Measurements from ENCODE around the gene SLC27A2.
"Not testable (repeated sequence)": the region's sequence is repeated elsewhere in the genome, so short reads cannot be mapped to it uniquely, and the experiment has no call there.

Gene SLC27A2

DNA sequence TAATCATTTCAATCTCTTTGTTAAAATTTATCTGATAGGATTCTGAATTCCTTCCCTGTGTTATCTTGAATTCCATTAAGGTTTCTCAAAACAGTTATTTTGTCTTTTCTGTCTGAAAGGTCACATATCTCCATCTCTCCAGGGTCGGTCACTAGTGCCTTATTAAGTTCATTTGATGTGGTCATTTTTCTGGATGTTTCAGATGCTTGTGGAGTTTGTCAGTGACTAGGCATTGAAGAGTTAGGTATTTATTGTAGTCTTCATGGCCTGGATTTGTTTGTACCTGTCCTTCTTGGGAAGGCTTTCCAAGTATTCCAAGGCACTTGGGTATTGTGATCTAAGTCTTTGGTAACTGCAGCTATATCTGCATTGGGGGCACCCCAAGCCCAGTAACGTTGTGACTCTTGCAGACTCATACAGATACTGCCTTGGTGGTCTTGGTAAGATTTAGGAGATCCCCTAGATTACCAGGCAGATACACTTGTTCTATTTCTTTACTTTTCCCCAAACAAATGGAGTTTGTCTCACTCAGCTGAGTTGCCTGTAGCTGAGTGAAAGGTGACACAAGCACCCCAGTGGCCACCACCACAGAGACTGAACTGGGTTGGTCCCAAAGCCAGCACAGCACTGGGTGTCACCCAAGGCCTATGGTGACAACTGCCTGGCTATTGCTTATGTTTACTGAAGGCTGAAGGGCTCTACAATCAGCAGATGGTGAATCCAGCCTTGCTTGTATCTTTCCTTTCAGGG lies 18.9 kb upstream of the SLC27A2 start:
- DNase-seq (ENCODE audit: low read depth) = no peak
- H3K4me3 ChIP-seq (ENCODE audit: low read depth, low read length) = no peak overlapping the region

DNA sequence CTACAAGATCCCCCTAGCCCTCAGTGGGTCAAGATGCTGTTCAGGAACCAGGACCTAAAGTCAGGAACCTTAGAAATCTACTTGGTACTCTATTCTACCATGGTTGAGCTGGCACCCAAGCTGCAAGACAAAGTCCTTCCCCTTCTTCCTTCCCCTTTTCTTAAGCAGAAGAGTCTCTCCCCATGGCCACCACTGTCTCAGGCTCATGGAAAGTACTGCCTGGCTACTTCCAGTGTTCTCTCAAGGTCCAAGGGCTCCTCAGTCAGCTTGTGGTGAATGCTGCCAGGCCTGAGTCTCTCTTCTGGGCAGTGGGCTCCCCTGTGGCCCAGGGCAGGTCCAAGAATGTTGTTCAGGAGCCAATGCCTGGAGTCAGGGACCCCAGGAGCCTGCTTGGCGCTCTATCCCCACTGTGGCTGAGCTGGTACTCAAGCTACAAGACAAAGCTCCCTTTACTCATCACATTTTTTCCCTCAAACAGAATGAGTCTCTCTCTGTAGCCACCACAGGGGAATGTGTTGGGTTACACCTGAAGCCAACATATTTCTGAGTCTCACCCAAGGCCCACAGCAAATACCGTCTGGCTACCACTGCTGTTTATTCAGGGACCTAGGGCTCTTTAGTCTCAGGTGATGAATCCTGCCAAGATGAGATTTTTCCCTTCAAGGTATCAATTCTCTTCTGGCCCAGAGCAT lies 18.1 kb upstream of the SLC27A2 start:
- no peak overlapping the region for H3K4me3 ChIP-seq (ENCODE audit: low read depth, low read length)
- no peak for DNase-seq (ENCODE audit: low read depth)

DNA sequence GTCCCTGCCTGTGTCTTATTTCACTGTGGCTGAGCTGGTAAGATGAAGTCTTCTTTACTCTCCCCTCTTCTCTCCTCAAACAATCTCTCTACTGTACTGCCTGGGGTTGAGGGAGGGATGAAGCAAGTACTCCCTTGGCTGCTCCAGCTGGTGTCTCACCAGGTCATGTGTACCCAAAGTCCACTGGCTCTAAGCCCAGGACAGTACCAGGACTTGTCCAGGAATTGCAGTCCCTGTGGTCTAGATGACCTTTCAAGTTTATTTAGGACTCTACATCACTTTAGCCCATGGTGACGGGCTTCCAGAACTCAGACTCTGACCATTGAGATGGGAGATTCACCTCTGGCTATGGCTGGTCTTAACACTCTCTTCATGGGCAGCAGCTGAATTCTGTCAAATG lies 17.5 kb upstream of the SLC27A2 start:
- DNase-seq (ENCODE audit: low read depth) = no peak
- no peak overlapping the region for H3K4me3 ChIP-seq (ENCODE audit: low read depth, low read length)

DNA sequence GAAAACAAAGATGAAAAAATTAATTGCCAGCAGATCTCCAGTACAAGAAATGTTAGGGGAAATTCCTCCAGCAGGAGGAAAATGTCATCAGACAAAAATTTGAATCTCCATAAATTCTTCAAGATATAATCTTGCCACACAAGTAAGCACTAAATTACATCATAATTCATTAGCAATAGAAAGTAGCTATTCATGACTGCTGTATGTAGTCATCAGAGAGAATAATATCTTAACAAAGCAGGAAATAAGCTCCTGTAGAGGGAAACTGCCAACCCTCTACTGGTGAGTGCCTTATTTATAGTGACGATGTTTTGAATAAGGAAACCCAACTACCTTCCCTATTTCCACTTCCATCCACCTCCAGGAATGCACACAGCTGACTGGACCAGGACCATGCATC lies 15.8 kb upstream of the SLC27A2 start:
- no peak overlapping the region for H3K4me3 ChIP-seq (ENCODE audit: low read depth, low read length)
- peak; percentile 33 for DNase-seq (ENCODE audit: low read depth)

DNA sequence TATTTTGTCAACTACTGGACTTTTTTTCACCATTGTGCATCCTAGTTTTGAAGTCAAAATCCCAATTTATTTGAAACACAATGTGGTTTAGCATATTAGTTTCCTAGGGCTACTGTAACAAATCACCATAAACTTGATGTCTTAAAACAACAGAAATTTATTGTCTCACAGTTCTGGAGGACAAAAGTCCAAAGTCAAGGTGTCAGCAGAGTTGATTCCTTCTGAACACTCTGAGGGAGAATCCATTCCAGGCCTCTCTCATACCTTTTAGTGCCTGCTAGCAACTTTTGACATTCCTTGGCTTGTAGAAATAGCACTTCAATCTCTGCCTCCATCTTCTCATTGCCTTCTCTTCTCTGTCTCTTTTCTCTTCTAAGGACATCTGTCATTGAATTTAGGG lies 14.9 kb upstream of the SLC27A2 start:
- no peak overlapping the region for H3K4me3 ChIP-seq (ENCODE audit: low read depth, low read length)
- DNase-seq (ENCODE audit: low read depth) = no peak

DNA sequence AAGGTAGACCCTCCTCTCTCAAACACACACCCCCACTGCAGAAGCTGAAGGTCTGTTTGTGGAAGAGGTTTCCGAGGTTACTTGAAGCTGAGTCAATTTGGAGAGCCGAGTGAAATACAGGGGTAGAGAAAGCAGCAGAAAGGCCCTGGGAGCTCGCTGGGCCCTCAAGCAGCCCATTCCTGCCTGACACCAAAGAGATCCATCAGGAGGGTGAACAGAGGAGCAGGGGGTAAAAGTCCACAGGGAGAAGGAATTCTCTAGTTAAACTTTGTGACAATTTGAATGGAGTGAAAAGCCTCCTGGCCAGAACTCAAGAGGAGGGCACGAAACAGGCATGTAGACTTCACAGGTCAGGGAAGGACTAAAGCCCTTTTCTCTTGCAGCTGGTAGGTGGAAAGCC lies 13.6 kb upstream of the SLC27A2 start:
- H3K4me3 ChIP-seq (ENCODE audit: low read depth, low read length) = no peak overlapping the region
- DNase-seq (ENCODE audit: low read depth) = no peak

DNA sequence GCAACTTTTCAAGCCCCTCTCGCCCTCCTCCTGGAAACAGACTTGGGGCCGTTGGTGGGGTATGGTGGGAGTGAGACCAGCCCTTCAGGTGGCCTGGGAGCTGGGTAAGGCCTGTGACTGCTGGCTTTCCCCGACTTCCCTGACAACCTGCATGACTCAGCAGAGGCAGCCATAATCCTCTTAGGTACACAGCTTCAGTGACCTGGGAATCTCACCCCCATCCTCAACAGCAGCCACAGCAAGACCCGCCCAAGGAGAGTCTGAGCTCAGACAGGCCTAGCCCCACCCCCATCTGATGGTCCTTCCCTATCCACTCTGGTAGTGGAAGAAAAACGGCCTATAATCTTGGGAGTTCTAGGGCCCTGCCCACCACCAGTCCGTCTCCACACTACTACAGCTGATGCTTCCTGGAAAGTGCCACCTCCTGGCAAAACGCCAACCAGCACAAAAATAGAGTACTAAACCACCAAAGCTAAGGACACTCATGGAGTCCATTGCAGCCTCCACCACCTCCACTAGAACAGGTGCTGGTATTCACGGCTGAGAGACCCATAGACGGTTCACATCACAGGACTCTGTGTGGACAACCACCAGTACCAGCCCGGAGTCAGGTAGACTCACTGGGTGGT lies 13.1 kb upstream of the SLC27A2 start:
- no peak overlapping the region for H3K4me3 ChIP-seq (ENCODE audit: low read depth, low read length)
- DNase-seq (ENCODE audit: low read depth) = no peak

DNA sequence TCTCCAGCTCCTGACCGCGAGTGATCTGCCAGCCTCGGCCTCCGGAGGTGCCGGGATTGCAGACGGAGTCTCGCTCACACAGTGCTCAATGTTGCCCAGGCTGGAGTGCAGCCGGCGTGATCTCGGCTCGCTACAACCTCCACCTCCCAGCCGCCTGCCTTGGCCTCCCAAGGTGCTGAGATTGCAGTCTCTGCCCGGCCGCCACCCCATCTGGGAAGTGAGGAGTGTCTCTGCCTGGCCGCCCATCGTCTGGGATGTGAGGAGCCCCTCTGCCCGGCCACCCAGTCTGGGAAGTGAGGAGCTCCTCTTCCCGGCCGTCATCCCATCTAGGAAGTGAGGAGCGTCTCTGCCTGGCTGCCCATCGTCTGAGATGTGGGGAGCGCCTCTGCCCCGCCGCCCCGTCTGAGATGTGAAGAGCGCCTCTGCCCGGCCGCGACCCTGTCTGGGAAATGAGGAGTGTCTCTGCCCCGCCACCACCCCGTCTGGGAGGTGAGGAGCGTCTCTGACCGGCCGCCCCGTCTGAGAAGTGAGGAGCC lies 9.6 kb upstream of the SLC27A2 start:
- DNase-seq (ENCODE audit: low read depth); H3K4me3 ChIP-seq (ENCODE audit: low read depth, low read length): not testable (repeated sequence)

DNA sequence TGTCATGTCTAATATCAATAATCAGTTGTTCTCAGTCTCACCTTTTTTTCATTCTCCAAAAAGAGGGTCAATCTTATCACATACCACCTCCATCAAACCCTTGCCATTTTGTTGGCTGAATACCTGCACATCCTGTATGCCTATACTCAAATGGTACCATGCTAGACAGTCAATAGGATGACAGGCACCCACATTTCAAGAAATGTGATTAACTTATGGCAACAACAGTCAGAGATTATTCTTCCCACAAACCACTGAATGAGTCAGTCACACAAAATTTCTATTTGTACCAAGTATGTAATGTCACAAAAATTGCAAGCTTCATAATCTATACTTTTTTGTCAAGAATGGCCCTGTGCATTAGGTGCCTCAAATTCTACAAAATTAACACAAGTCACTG lies 5.1 kb upstream of the SLC27A2 start:
- no peak for DNase-seq (ENCODE audit: low read depth)
- no peak overlapping the region for H3K4me3 ChIP-seq (ENCODE audit: low read depth, low read length)

DNA sequence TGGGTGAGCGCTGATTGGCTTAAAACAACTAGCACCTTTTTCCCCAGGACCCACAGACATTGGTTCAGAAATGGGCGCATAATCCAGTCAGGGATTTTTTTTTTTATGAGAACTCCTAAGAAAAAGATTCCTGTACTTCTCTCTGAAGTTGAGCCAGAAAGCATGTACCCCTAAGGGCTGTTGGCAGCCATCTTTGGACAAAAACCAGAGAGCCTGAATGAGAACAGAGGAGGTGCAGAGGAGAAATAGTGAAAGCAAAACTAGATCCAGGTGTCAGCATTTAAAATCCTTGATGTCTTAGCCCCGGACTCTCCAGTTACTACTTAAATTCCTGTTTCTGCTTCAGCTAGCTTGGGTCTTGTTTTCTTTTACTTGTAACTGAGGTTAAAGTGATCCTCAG lies 1.9 kb upstream of the SLC27A2 start:
- DNase-seq (ENCODE audit: low read depth) = no peak
- H3K4me3 ChIP-seq (ENCODE audit: low read depth, low read length) = no peak overlapping the region

DNA sequence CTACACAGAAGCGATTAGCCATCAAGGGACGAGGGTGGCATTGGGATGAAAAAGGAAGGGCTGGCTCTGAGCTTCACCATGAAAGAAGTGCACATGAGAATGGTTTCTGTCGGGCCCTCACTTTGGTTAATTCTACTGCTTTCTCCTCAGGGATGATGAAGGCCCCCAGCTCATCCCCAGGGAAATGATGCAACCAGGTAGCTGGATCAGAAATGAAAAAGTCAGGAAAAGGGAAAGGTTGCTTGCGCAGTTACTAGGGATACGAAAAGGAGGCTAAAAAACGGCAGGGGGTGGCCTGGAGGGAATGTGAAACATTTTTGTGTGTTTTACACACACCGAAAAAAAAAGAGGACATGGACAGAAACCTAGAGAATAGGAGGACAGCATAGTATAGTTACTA lies 1.4 kb upstream of the SLC27A2 start:
- no peak overlapping the region for H3K4me3 ChIP-seq (ENCODE audit: low read depth, low read length)
- DNase-seq (ENCODE audit: low read depth) = no peak

DNA sequence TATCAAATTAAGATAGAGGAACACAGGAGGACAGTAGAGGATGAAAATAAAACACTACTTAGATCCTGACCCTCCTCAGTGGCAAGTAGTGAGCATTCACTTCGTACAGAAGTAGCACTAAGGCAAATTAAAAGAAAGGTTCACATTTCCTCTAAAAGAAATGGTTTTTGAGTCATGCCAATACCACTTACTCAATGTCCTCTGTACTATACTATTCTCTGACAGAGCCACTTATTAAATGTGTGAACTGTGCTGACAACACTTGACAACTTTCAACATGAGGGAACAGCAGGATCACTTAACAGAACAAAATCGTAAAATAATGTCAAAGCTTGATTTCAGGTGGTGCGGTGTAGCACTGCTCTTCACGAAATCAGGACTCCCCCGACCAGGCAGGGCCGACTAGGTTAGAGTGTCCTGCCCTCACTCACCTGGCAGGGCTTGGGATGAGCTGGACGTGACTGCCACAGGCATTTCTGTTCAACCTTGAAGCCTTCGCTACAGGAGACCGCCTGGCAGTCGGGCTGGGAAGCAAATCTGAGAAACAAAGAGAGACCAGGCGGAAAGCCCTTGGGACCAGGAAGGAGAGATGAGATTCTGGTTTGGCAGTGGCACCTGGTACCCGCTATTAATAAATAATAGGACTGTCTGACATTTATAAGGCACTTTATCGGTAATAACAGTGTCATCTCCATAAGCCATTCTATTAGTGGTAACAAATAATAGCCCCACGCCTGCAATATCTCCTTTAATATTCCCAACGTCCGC lies 611 bp upstream of the SLC27A2 start:
- peak overlapping the region; percentile 42 for H3K4me3 ChIP-seq (ENCODE audit: low read depth, low read length)

DNA sequence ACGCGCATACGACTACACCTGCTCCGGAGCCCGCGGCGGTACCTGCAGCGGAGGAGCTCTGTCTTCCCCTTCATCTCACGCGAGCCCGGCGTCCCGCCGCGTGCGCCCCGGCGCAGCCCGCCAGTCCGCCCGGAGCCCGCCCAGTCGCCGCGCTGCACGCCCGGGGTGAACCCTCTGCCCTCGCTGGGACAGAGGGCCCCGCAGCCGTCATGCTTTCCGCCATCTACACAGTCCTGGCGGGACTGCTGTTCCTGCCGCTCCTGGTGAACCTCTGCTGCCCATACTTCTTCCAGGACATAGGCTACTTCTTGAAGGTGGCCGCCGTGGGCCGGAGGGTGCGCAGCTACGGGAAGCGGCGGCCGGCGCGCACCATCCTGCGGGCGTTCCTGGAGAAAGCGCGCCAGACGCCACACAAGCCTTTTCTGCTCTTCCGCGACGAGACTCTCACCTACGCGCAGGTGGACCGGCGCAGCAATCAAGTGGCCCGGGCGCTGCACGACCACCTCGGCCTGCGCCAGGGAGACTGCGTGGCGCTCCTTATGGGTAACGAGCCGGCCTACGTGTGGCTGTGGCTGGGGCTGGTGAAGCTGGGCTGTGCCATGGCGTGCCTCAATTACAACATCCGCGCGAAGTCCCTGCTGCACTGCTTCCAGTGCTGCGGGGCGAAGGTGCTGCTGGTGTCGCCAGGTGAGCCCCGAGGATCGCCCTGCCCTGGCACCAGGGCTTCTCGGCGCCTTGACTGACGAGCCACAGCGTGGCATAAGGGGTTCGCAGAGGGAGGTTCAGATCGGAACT lies 420 bp downstream of the SLC27A2 start:
- no peak for DNase-seq (ENCODE audit: low read depth)
- H3K4me3 ChIP-seq (ENCODE audit: low read depth, low read length) = peak overlapping the region; percentile 42

More for the DNA sequence above, 611 bp upstream of the SLC27A2 start:
- DNase-seq (ENCODE audit: low read depth) = no peak

DNA sequence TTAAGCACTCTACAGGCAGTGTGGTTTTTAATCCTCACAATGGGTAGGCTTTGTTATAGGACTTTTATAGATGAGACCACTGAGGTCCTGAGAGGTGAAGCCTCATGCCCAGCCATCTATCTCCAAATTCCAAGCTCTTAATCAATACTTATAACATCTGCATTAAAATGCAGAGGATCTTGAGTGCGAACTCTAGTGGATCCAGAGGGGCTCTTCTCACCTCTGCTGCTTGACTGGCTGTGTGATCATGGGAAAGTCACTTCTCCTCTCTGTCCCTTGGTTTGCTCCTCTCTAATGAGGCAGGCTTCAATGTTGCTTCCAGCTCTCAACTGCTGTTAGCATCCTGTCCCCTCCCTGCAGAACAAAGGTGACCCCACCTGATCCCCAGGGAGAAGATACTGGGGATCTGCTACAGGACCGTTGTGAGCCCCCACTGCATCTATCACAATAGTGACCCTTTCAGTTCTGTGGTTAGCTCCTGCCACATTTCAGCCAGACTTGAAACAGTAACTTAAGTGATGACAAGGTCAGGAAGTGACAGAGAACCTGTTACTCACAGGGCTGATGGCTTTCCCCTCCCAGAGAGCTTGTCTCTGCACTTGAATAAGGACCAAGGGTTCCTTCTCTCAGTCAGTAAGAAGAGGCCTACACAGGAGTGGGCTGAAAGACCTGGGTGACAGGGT lies 1.3 kb downstream of the SLC27A2 start:
- DNase-seq (ENCODE audit: low read depth) = no peak
- H3K4me3 ChIP-seq (ENCODE audit: low read depth, low read length) = no peak overlapping the region

DNA sequence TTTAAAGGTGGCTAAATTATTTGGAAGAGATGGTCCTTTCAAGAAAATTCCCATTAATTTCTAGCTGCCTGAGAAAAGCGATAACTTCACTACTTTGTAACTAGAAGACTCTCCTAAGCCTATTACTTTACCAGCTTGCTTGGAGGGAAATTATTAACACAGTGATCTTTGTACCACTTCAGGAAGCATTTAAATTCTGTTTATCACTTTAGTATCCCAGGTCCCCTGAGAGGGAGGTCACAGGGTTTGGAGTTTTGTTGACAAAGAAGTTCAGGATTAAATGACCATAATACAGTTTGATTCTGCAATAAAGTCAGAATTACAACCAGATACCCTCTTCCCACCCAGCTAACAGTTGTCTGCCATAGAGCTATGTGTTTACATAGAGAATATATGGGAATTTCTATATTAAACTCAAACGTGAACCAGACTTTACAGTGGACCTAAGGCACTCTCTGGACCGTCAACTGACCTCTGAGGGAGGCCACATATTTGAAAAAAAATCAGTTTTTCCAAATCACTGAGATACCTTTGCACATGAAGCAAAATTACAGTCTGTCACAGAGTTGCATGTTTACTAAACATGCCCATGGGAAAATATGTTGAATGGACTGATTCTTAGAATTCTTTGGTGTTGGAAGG lies 3.0 kb downstream of the SLC27A2 start:
- DNase-seq (ENCODE audit: low read depth) = no peak
- H3K4me3 ChIP-seq (ENCODE audit: low read depth, low read length) = no peak overlapping the region

DNA sequence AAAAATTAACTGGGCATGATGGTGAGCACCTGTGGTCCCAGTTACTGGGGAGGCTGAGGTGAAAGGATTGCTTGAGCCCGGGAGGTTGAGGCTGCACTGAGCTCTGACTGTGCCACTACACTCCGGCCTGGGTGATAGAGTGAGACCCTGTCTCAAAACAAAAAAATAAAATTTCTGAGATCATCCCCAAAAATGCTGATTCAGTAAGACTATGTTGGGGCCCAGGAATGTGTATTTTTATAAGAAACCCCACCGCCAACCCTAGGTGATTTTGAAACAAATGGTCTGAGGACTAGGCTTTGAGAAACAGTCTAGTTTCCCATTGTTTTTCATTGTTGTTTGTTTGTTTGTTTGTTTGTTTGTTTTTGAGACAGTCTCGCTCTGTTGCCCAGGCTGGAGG lies 4.1 kb downstream of the SLC27A2 start:
- no peak for DNase-seq (ENCODE audit: low read depth)
- no peak overlapping the region for H3K4me3 ChIP-seq (ENCODE audit: low read depth, low read length)

DNA sequence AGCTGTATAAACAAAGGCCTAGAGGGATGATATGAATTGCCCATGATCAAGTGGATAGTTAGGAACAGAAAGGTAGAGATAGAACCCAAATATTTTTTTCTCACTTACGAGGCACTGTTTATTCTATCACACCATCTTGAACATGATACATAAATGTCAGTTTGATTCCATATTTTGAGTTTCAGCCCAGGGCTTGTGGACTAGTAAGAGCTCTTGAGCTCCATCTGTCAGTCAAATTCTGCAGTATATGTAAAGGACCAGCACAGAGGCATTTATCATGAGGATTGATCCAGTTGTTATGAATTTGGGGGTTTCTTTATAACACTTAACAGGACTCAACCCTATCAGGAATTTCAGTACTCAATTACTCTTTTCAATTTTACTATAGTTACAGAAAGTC lies 4.8 kb downstream of the SLC27A2 start:
- H3K4me3 ChIP-seq (ENCODE audit: low read depth, low read length) = no peak overlapping the region
- no peak for DNase-seq (ENCODE audit: low read depth)

DNA sequence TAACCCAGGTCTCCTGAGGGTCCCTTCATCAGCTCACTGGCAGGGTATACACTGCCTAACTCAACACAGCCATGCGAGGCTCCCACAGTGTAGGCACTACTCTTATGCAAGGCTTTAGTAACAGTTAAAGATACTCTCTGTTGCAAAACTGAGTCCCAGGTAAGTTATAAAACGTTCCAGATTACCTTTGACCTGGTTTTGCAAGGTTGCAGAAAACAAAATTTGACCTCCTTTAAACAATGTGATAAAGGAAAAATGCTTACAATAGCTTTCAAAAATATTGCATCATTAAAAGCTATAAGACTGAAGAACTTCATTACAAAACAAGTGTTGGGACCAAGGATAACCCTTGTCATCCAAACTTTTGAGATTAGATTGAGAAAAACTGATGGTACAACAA lies 5.5 kb downstream of the SLC27A2 start:
- no peak for DNase-seq (ENCODE audit: low read depth)
- no peak overlapping the region for H3K4me3 ChIP-seq (ENCODE audit: low read depth, low read length)
